Gastroesophageal sphincter (tissue), 3 donors: ENCODE measurements around the gene PIGW.

Experiments
- EP300 ChIP-seq: sonication (generic); formaldehyde crosslinking; IDR thresholded peaks from one replicate; pipeline ENCODE4 v1.6.1; 2017; ENCODE audit warnings: antibody characterized with exemption, mild to moderate bottlenecking
- POLR2A ChIP-seq, 2 donors: fragments of 450-650 bp; IDR thresholded peaks; one replicate each; pipeline ENCODE4 v1.6.1; 2017; ENCODE audit warnings: antibody characterized with exemption in 2 of 2, mild to moderate bottlenecking in 2 of 2, moderate library complexity in 1 of 2
- POLR2AphosphoS5 ChIP-seq: sonication (generic); formaldehyde crosslinking; IDR thresholded peaks from one replicate; pipeline ENCODE4 v1.6.1; 2017; ENCODE audit warnings: antibody characterized with exemption
- TF ChIP-seq, protein P1 (sequence below), 4 experiments: fragments of 200-600 bp in 2 of 4; fragments of 450-650 bp in 2 of 4; sonication (generic) in 1 of 4; IDR thresholded peaks; one replicate each; pipeline ENCODE4 v1.5.1; 2017 to 2019; ENCODE audit warnings: antibody characterized with exemption in 4 of 4, mild to moderate bottlenecking in 2 of 4, moderate library complexity in 2 of 4

DNA sequence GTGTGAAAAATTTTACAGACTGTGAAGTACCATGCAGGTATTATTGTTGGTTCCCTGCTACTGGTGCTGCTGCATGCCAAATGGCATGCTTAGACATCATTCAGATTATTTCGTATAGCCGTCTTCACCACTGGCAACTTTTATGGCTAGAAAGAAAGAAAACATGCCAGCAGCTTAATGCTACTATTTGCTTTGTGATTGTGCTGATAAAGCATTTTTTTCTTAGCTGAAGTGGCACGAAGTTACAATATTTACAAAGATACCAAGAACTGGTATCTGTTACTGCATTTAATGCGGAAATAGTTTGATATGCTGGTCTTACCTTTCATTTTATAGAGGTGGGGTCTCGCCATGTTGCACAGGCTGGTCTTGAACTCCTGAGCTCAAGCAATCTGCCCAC is 40.1 kb upstream of the PIGW start:
- no peak for TF ChIP-seq POLR2A (IDR thresholded peaks at IDR 0.05)
- no peak for TF ChIP-seq POLR2AphosphoS5
- TF ChIP-seq, protein P1, sequence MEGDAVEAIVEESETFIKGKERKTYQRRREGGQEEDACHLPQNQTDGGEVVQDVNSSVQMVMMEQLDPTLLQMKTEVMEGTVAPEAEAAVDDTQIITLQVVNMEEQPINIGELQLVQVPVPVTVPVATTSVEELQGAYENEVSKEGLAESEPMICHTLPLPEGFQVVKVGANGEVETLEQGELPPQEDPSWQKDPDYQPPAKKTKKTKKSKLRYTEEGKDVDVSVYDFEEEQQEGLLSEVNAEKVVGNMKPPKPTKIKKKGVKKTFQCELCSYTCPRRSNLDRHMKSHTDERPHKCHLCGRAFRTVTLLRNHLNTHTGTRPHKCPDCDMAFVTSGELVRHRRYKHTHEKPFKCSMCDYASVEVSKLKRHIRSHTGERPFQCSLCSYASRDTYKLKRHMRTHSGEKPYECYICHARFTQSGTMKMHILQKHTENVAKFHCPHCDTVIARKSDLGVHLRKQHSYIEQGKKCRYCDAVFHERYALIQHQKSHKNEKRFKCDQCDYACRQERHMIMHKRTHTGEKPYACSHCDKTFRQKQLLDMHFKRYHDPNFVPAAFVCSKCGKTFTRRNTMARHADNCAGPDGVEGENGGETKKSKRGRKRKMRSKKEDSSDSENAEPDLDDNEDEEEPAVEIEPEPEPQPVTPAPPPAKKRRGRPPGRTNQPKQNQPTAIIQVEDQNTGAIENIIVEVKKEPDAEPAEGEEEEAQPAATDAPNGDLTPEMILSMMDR (IDR thresholded peaks at IDR 0.05): no peak
- no peak for TF ChIP-seq EP300
